VCaP (cell line): ENCODE results near the gene NT5C1B.

Experiments
- H3K27ac ChIP-seq: fragments of 450-650 bp; 2 replicates; pipeline ENCODE4 v1.5.1; 2017
- TF ChIP-seq, protein P1 (sequence below): fragments of 450-650 bp; conservative IDR thresholded peaks from 2 replicates; pipeline ENCODE4 v1.5.1; 2017; ENCODE audit warnings: mild to moderate bottlenecking, moderate library complexity

The NT5C1B gene

GRCh38 chr2:18525236-18525635, 64.1 kb downstream of the NT5C1B start:
- no peak overlapping the region for H3K27ac ChIP-seq
- TF ChIP-seq, protein P1, sequence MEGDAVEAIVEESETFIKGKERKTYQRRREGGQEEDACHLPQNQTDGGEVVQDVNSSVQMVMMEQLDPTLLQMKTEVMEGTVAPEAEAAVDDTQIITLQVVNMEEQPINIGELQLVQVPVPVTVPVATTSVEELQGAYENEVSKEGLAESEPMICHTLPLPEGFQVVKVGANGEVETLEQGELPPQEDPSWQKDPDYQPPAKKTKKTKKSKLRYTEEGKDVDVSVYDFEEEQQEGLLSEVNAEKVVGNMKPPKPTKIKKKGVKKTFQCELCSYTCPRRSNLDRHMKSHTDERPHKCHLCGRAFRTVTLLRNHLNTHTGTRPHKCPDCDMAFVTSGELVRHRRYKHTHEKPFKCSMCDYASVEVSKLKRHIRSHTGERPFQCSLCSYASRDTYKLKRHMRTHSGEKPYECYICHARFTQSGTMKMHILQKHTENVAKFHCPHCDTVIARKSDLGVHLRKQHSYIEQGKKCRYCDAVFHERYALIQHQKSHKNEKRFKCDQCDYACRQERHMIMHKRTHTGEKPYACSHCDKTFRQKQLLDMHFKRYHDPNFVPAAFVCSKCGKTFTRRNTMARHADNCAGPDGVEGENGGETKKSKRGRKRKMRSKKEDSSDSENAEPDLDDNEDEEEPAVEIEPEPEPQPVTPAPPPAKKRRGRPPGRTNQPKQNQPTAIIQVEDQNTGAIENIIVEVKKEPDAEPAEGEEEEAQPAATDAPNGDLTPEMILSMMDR: no peak

GRCh38 chr2:18522484-18523146, 66.8 kb downstream of the NT5C1B start:
- TF ChIP-seq, protein P1: no peak
- no peak overlapping the region for H3K27ac ChIP-seq

DNA sequence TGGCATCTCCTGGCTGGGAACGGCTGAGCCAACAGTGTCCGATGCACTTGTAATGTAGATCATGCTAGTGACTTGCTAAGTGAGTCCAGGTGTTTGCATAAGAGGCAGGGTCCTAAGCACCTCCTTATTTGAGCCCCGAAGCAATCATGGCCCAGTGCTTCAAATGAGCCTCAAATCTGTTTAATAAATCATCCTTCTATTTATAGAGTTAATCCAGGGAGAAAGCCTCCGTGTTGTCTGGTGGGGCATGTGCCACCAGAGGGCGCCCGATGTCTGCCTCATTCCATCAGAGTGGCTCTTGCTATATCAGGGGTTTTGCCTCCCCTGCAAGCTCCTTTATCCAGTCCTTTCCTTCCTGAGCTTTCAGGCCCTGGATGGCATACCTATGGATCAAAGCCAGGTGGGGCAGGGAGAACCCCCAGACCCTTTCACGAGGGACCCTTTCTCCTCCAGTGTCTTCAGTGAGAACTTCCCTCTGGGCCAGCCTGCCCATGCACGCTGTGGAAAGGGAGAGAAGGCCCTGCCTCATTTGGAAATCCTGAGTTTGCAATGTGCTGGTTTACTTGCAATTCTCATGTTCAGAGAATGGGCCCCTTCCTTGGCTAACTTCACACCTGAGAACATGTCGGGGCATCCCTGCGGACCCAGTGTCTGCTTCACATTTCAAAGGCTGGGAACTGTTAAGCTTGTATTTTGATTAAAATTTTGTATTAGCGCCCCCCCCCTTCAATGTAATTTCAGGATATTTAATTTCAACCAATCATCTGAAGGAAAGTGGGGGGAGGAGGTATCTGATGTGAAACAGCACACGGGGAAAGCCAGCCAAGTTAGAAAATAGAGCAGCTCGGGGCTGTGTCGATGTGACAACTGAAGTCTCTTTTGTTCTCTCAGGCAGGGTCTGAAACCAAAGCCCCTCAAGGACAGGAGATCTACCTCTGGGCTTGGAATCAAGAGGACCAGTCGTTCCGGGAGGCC, 68.6 kb downstream of the NT5C1B start:
- TF ChIP-seq, protein P1: peak; percentile 91
- no peak overlapping the region for H3K27ac ChIP-seq

- TF ChIP-seq, protein P1: no peak
- H3K27ac ChIP-seq: no peak overlapping the region
Measured at GRCh38 chr2:18519914-18520450, 69.4 kb downstream of the NT5C1B start.

DNA sequence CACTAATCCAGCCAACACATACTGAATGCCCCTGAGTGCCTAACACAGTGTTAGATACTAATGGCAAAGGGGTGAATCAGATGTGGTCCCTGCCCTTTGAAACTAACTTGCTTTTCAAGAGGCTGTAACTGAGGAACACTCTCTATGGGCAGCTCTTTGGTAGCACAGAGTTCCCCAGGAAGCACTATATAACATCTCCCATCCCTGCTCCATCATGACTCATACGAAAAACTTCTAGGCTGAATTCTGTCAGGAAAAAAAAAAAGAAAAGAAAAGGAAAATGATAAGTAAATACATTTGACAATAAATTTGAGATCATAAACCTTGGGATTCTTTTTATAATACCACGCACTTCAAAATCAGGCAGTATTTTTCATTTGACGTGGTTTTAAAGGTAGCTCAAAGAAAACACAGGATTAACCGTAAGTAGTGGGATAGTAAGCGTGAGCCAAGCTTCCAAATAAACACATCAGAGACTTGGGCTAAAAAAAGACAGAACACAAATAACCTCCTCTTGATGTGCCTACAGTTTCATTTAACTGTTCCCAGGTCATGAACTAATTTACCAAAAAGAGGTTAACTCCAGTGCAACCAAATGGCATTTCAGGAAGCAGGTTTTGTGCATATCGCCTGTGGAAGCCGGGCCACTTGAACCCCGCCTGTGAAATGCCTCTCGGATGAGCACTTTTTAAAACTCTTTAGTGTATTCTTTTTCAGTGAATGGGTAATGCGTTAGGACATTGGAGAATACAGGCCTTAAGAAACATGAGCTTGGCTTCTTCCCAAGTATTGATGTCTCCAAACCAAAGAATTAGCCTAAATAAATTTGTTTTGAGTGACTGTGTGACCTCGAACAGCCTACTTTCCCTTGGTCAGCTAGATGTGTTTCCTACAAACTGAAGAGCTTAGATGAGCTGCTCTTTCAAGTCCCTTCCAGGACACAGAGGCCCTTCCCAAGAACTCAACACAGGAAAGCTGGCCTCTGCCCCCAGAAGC, 71.0 kb downstream of the NT5C1B start:
- no peak overlapping the region for H3K27ac ChIP-seq
- TF ChIP-seq, protein P1: no peak

DNA sequence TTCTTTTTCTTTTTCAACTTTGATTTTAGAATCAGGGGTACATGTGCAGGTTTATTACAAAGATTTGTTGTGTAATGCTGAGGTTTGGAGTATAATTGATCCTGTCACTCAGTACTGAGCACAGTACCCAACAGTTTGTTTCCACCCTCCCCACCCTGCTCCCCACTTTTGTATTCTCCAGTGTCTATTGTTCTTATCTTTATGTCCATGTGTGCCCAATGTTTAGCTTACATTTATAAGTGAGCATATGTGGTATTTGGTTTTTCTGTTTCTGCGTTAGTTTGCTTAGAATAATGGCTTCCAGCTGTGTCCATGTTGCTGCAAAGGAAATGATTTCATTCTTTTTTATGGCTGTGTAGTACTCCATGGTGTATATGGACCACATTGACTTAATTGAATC, 72.0 kb downstream of the NT5C1B start:
- H3K27ac ChIP-seq: no peak overlapping the region
- TF ChIP-seq, protein P1: no peak
